CD4-positive, alpha-beta T cell (primary cell): ENCODE data around the gene PKP4. TPM values are rescaled to one million over a fixed set of nuclear protein-coding genes. Genes with fewer than 3 reads are reported as not detected.

Experiments
- ATAC-seq: fragments of 200-7000 bp; cut with Tn5 transposase; one replicate; pipeline ENCODE4 v1.10.0; 2022; ENCODE audit warnings: mild to moderate bottlenecking; ENCODE audit not compliant: poor library complexity
- CTCF ChIA-PET: fragments of 350-600 bp; sonication (Branson Sonifier 250); formaldehyde crosslinking; loops from one replicate; lab custom pipeline; 2021; ENCODE audit warnings: antibody characterized with exemption, inconsistent platforms; lab: Charles Lee
- POLR2A ChIA-PET: fragments of 350-600 bp; sonication (Branson Sonifier 250); formaldehyde crosslinking; loops from one replicate; lab custom pipeline; 2021; ENCODE audit warnings: antibody characterized with exemption, inconsistent platforms; lab: Charles Lee
- DNase-seq, 14 experiments: peaks; one replicate each; pipeline ENCODE4 v3.0.0-alpha.2; 2013 to 2020; ENCODE audit warnings: mixed read lengths in 2 of 14
- H3K27ac ChIP-seq, 2 donors: one replicate each; pipeline versions ENCODE4 v1.5.1 to v1.7.0; 2013; ENCODE audit warnings: low read length in 2 of 2, low read depth in 1 of 2, mild to moderate bottlenecking in 1 of 2
- H3K27me3 ChIP-seq, 2 experiments: 1 replicate in 1 of 2; 2 replicates in 1 of 2; pipeline versions ENCODE4 v1.6.1 to v1.7.0; 2013; ENCODE audit warnings: low read length in 2 of 2, control low read depth in 1 of 2, mild to moderate bottlenecking in 1 of 2, moderate library complexity in 1 of 2; ENCODE audit not compliant: insufficient read depth in 2 of 2, control insufficient read depth in 1 of 2
- H3K36me3 ChIP-seq: one replicate; pipeline ENCODE4 v1.6.1; 2013; ENCODE audit warnings: low read length, control low read depth; ENCODE audit not compliant: insufficient read depth
- H3K4me1 ChIP-seq: one replicate; pipeline ENCODE4 v1.6.1; 2013; ENCODE audit warnings: low read length, control low read depth; ENCODE audit not compliant: insufficient read depth
- H3K4me3 ChIP-seq: one replicate; pipeline ENCODE4 v1.5.1; 2013; ENCODE audit warnings: mild to moderate bottlenecking, low read length, moderate library complexity
- H3K9me3 ChIP-seq, 2 experiments: 1 replicate in 1 of 2; 2 replicates in 1 of 2; pipeline versions ENCODE4 v1.6.1 to v1.7.0; 2013; ENCODE audit warnings: low read length in 2 of 2, mild to moderate bottlenecking in 2 of 2, control low read depth in 1 of 2, moderate library complexity in 1 of 2; ENCODE audit not compliant: control insufficient read depth in 1 of 2, insufficient read depth in 1 of 2
- H3K27ac Mint-ChIP-seq: one replicate; pipeline ENCODE4 v1.8.0; 2020; ENCODE audit warnings: mixed read lengths
- H3K27me3 Mint-ChIP-seq: one replicate; pipeline ENCODE4 v1.8.0; 2021; ENCODE audit warnings: mixed read lengths
- H3K36me3 Mint-ChIP-seq: one replicate; pipeline ENCODE4 v1.8.0; 2021; ENCODE audit warnings: low read depth, mixed read lengths
- H3K4me1 Mint-ChIP-seq: one replicate; pipeline ENCODE4 v1.8.0; 2021; ENCODE audit warnings: low read depth, mixed read lengths
- H3K4me3 Mint-ChIP-seq: one replicate; pipeline ENCODE4 v1.8.0; 2020; ENCODE audit warnings: mild to moderate bottlenecking, mixed read lengths
- H3K9me3 Mint-ChIP-seq: one replicate; pipeline ENCODE4 v1.8.0; 2020; ENCODE audit warnings: mixed read lengths
- intact Hi-C, 2 experiments: fragments of 100-400 bp; cut with DNase I in 1 of 2; cut with micrococcal nuclease in 1 of 2; formaldehyde crosslinking; loops; one replicate each; pipeline versions ENCODE4 v1.15.1 to v1.9.0; 2023 to 2025; cut with DNase I, micrococcal nuclease
- total RNA-seq, 174 experiments: library from RNA in 2 of 174; stranded (reverse) in 2 of 174; gene quantifications; one replicate each; pipeline ENCODE4 v1.2.3 and lab custom pipeline; 2021 to 2026
- TF ChIP-seq, protein P1 (sequence below): fragments of 200-600 bp; IDR thresholded peaks from one replicate; pipeline ENCODE4 v1.8.0; 2022; ENCODE audit warnings: antibody characterized with exemption, mild to moderate bottlenecking

Gene PKP4
- total RNA-seq, 2 experiments from 2014 or later = 10.8 to 14.6 TPM

DNA sequence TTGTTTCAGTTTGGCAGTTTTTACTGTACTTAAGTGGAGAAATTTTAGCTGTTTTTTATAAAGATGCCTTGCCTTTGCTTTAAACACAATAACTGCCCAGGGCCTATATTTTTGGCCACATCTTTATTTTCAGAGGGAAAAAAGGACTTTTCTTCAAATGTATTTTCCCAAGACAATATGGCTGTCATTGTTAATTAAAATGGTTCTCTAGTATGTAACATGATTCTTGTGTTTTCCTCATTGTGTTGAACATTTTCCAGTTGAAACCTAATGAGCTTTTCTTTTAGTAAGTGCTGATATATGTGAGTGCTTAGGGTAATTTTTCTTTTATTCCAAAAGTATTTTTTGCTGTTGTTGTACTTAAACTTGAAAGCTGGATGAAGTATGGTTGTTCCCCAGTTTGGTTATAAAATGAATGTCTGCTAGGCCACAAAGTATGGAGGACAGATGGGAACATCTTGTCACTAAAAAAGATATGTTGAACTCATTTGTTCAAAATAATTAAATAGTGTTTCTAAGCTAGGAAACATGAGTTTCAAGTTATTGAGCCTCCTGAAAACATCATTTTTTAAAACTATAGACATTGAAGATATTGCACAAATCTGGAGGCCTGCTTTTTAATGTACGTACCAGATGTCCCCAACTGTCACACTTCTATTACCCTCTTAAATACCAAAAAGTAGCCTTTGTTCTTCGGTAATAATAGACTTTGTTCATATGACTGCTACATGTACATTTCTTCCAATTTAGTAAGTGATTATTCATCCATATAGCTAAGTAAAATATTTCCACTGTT, 190.9 kb downstream of the PKP4 start:
- H3K27ac Mint-ChIP-seq = no peak overlapping the region
- no peak for ATAC-seq
- Histone ChIP-seq H3K4me1 (no peaks in the 10 kb centered on the region), H3K4me3 (no peak overlapping the region), H3K27me3 (no peaks in the 10 kb centered on the region), H3K36me3 (peaks cover 2% of the 10 kb centered on the region), H3K27ac (no peak overlapping the region), H3K9me3 (no peaks in the 10 kb centered on the region)
- H3K9me3 Mint-ChIP-seq = no peaks in the 10 kb centered on the region
- intact Hi-C loops = no loop called here
- no peaks in the 10 kb centered on the region for H3K27me3 Mint-ChIP-seq
- TF ChIP-seq, protein P1, sequence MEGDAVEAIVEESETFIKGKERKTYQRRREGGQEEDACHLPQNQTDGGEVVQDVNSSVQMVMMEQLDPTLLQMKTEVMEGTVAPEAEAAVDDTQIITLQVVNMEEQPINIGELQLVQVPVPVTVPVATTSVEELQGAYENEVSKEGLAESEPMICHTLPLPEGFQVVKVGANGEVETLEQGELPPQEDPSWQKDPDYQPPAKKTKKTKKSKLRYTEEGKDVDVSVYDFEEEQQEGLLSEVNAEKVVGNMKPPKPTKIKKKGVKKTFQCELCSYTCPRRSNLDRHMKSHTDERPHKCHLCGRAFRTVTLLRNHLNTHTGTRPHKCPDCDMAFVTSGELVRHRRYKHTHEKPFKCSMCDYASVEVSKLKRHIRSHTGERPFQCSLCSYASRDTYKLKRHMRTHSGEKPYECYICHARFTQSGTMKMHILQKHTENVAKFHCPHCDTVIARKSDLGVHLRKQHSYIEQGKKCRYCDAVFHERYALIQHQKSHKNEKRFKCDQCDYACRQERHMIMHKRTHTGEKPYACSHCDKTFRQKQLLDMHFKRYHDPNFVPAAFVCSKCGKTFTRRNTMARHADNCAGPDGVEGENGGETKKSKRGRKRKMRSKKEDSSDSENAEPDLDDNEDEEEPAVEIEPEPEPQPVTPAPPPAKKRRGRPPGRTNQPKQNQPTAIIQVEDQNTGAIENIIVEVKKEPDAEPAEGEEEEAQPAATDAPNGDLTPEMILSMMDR = no peak
- no peaks in the 10 kb centered on the region for H3K36me3 Mint-ChIP-seq
- ChIA-PET CTCF (no interaction called here), POLR2A (no interaction called here)
- H3K4me1 Mint-ChIP-seq = no peaks in the 10 kb centered on the region
- H3K4me3 Mint-ChIP-seq = no peak overlapping the region
- DNase-seq = no peak

DNA sequence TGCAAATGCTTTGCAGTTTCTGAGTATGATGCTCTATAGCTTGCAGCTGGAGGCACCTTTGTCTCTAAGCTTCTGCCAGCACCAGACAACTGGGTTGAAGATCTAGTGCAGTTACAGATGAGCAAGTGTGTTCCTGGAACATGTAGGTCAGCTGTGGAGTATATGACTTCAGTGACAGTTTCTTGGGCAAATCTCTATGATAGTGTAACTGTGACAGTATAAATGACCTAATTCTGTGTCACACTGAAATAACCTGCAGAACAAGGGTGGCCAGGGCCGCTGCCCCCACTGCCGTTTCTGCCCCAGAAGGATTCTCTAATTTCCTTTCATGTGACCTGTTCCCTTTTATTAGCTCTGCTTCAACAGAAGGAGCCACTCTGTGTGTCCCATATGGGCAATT, 193.1 kb downstream of the PKP4 start:
- Histone ChIP-seq H3K4me1 (no peaks in the 10 kb centered on the region), H3K4me3 (no peak overlapping the region), H3K36me3 (peaks cover 2% of the 10 kb centered on the region), H3K9me3 (no peaks in the 10 kb centered on the region), H3K27ac (no peak overlapping the region), H3K27me3 (no peaks in the 10 kb centered on the region)
- no peak for ATAC-seq
- H3K36me3 Mint-ChIP-seq = no peaks in the 10 kb centered on the region
- ChIA-PET CTCF (no interaction called here), POLR2A (no interaction called here)
- H3K27me3 Mint-ChIP-seq = no peaks in the 10 kb centered on the region
- no peak for DNase-seq
- no peak overlapping the region for H3K27ac Mint-ChIP-seq
- no peaks in the 10 kb centered on the region for H3K4me1 Mint-ChIP-seq
- intact Hi-C loops = no loop called here
- H3K4me3 Mint-ChIP-seq = no peak overlapping the region
- H3K9me3 Mint-ChIP-seq = no peaks in the 10 kb centered on the region
- TF ChIP-seq, protein P1 = no peak

DNA sequence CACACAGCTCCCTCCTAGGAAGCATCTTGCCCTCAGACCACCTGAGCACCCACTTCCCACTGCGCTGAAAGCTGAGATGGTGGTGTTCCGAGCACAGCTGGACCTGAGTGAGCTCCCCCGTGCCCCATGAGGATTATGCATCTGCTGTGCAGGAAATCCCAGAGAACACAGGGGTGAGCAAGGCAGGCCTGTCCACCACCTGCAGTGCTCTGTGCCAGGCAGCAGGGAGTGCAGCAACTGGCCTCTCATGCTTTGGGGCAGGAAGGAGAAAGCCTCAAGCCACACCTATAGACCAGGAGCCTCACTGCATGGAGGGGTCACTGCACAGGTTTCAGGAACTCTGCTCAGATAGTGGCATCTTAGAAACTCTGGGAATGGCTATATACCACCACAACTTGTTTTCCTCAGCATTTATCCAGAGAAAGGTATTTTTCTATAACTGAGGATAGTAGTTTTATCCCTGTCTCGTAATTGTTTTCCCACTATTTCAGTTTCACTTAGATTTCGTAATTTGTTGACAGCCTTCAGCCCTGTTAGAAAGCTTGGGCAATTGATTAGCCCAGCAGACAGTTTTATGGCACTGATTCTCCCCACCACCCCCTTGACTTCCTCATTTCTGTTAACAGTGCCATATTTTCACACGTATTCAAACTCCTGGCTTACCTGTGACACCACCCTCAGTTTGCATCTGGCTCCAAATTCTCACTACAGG, 194.1 kb downstream of the PKP4 start:
- Mint-ChIP-seq H3K4me1 (no peaks in the 10 kb centered on the region), H3K27me3 (no peaks in the 10 kb centered on the region), H3K4me3 (no peak overlapping the region), H3K36me3 (no peaks in the 10 kb centered on the region), H3K27ac (no peak overlapping the region), H3K9me3 (no peaks in the 10 kb centered on the region)
- Histone ChIP-seq H3K9me3 (no peaks in the 10 kb centered on the region), H3K36me3 (peaks cover 2% of the 10 kb centered on the region), H3K27me3 (no peaks in the 10 kb centered on the region), H3K4me3 (no peak overlapping the region), H3K4me1 (no peaks in the 10 kb centered on the region), H3K27ac (no peak overlapping the region)
- ChIA-PET CTCF (no interaction called here), POLR2A (no interaction called here)
- TF ChIP-seq, protein P1 = no peak
- ATAC-seq = no peak
- no peak for DNase-seq
- intact Hi-C loops = no loop called here
